ENCODE data around the gene RAB40C.
A peak's percentile ranks its signal among the peaks of the same experiment; 100 is the strongest.

DNA sequence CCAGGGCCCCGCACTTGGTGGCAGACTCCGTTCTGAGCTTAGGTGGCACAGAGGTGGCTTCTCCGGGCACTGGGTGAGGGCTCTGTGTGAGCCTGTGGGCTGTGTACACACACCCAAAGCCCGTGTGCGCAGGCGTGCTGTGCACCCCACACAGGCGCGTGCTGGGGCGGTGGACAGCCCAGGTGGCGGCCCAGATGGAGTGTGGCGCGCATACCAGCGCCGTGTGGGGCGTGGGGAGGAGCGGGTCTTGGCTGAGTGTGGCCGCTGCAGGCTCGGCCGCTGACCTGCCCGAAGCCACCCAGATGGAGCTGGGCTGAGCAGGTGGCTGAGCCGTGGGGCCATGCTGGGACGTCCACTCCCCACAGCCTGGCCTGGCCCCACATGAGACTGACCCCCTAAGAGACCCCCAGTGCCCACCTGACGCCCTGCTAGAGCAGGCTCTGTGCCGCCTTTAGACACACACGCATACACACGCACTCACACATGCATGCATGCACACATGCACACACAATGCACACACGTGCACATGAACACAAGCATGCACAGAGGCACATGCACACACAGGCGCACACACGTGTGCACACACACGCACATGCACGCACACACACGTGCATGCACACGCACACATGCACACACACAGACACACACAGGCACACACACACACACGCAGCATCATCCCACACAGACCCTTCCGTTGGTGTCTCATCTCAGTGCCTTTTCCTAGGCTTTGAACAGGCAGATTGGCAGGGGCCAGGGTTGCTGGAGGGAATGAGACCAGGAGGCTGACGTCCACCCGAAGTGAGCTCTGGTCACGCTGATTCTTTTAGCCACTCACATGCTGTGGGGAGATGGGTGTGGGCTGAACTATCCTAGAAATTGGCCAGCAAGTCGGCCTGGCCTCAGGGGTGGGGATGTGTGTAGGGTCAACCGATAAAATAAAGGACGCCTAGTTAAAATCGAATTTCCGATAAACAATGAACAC lies 27.6 kb upstream of the RAB40C start:
- TF ChIP-seq, protein P1, sequence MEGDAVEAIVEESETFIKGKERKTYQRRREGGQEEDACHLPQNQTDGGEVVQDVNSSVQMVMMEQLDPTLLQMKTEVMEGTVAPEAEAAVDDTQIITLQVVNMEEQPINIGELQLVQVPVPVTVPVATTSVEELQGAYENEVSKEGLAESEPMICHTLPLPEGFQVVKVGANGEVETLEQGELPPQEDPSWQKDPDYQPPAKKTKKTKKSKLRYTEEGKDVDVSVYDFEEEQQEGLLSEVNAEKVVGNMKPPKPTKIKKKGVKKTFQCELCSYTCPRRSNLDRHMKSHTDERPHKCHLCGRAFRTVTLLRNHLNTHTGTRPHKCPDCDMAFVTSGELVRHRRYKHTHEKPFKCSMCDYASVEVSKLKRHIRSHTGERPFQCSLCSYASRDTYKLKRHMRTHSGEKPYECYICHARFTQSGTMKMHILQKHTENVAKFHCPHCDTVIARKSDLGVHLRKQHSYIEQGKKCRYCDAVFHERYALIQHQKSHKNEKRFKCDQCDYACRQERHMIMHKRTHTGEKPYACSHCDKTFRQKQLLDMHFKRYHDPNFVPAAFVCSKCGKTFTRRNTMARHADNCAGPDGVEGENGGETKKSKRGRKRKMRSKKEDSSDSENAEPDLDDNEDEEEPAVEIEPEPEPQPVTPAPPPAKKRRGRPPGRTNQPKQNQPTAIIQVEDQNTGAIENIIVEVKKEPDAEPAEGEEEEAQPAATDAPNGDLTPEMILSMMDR (conservative IDR thresholded peaks at IDR 0.05 in 1 of 2, IDR thresholded peaks at IDR 0.05 in 1 of 2; ENCODE audit: low read depth in 1 of 2, low read length in 2 of 2) = no peak
- TF ChIP-seq EZH2 (IDR thresholded peaks at IDR 0.05; ENCODE audit: low read length, missing control alignments) = peak; percentile 66

Data from fibroblast of lung (primary cell).